Measurements from ENCODE around the gene PARP8.
"Not testable (repeated sequence)": the region's sequence is repeated elsewhere in the genome, so short reads cannot be mapped to it uniquely, and the experiment has no call there.

Gene PARP8

DNA sequence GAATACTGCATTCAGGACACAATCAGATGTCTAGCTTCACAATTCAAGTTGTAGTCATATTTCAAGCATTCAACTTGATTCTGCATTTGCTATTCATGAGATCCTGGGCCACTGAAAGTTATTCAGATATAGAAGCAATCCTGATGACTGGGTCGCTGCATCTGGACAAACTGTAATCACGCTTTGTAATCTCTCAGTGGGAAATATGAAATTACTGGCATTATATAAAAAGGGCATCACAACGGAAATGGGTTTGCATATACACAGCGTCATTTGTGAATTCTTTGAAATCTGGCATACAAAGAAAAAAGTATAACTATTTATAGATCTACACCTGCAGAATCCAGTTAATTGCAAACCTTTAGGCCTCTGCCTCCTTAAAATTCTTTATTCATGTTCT, 102.2 kb downstream of the PARP8 start:
- Histone ChIP-seq H3K18ac (ENCODE audit: low read depth in 1 of 2, low read length in 2 of 2) (no peak overlapping the region), H3K27me3 (ENCODE audit: control insufficient read depth in 1 of 2, insufficient read depth in 1 of 2, low read length in 2 of 2) (no peaks in the 10 kb centered on the region), H2BK12ac (ENCODE audit: low read length in 2 of 2) (no peak overlapping the region), H2BK120ac (ENCODE audit: low read depth, low read length) (no peak overlapping the region), H3K23ac (ENCODE audit: low read length in 2 of 2) (no peak overlapping the region), H3K9ac (ENCODE audit: low read length) (no peak overlapping the region), H3K14ac (ENCODE audit: low read length in 2 of 2) (no peak overlapping the region), H4K91ac (ENCODE audit: low read length) (no peak overlapping the region), H3K4me3 (ENCODE audit: insufficient read depth in 1 of 2, low read depth in 1 of 2, low read length in 2 of 2) (no peak overlapping the region), H4K8ac (ENCODE audit: low read length) (no peak overlapping the region), H3K4ac (ENCODE audit: low read depth in 1 of 2, low read length in 2 of 2) (no peak overlapping the region), H3K4me2 (ENCODE audit: low read length, poor library complexity, severe bottlenecking) (no peak overlapping the region), H3K36me3 (ENCODE audit: control insufficient read depth in 1 of 2, insufficient read depth in 2 of 2, low read depth in 1 of 2, low read length in 2 of 2) (peaks cover 0 to 1% of the 10 kb centered on the region in 2 experiments), H2AFZ (ENCODE audit: low read depth, low read length) (no peak overlapping the region), H2BK15ac (ENCODE audit: low read depth, poor library complexity, severe bottlenecking) (no peak overlapping the region), H3K27ac (ENCODE audit: low read length, poor library complexity, severe bottlenecking) (no peak overlapping the region), H3K4me1 (ENCODE audit: control insufficient read depth, insufficient read depth, low read depth, low read length) (no peaks in the 10 kb centered on the region), H2BK5ac (ENCODE audit: low read depth, low read length, poor library complexity, severe bottlenecking) (no peak overlapping the region), H3K79me1 (replicated peaks; ENCODE audit: low read length, poor library complexity, severe bottlenecking) (peaks cover 3% of the 10 kb centered on the region), H2AK5ac (ENCODE audit: low read length, severe bottlenecking) (no peak overlapping the region), H3K9me3 (ENCODE audit: control insufficient read depth, low read length) (peaks cover 7% of the 10 kb centered on the region)
- 100% methylated on average over 2 of the region's 4 CpGs for WGBS
- DNase-seq: no peak

DNA sequence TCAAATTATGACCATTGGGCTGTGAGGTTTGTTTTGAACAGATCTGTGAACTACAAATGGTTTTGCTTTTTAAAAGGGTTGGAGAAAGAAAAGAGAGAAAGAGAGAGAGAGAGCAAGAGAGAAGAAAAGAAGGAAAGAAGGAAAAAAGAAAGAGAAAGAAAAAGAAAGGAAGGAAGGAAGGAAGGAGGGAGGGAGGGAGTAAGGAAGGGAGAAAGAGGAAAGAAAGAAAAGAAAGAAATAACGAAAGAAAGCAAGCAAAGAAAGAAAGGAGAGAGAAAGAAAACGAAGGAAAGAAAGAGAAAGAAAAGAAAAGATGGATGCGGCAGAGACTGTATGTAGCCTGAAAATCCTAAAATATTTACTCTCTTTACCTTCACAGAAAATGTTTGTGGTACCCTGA, 104.0 kb downstream of the PARP8 start:
- H3K14ac ChIP-seq (ENCODE audit: low read length in 2 of 2): no peak overlapping the region
- H3K4ac ChIP-seq (ENCODE audit: low read depth in 1 of 2, low read length in 2 of 2): no peak overlapping the region
- peaks cover 7% of the 10 kb centered on the region for H3K9me3 ChIP-seq (ENCODE audit: control insufficient read depth, low read length)
- H3K23ac ChIP-seq (ENCODE audit: low read length in 2 of 2): no peak overlapping the region
- no peak overlapping the region for H4K8ac ChIP-seq (ENCODE audit: low read length)
- H3K4me1 ChIP-seq (ENCODE audit: control insufficient read depth, insufficient read depth, low read depth, low read length): no peaks in the 10 kb centered on the region
- no peak overlapping the region for H3K27ac ChIP-seq (ENCODE audit: low read length, poor library complexity, severe bottlenecking)
- H3K27me3 ChIP-seq (ENCODE audit: control insufficient read depth in 1 of 2, insufficient read depth in 1 of 2, low read length in 2 of 2): no peaks in the 10 kb centered on the region
- H2BK15ac ChIP-seq (ENCODE audit: low read depth, poor library complexity, severe bottlenecking): no peak overlapping the region
- H3K36me3 ChIP-seq (ENCODE audit: control insufficient read depth in 1 of 2, insufficient read depth in 2 of 2, low read depth in 1 of 2, low read length in 2 of 2): peaks cover 0 to 13% of the 10 kb centered on the region in 2 experiments
- H3K9ac ChIP-seq (ENCODE audit: low read length): no peak overlapping the region
- H3K4me3 ChIP-seq (ENCODE audit: insufficient read depth in 1 of 2, low read depth in 1 of 2, low read length in 2 of 2): no peak overlapping the region
- H2BK120ac ChIP-seq (ENCODE audit: low read depth, low read length): no peak overlapping the region
- H3K79me1 ChIP-seq (replicated peaks; ENCODE audit: low read length, poor library complexity, severe bottlenecking): no peaks in the 10 kb centered on the region
- 93% methylated on average over 1 of the region's 3 CpGs for WGBS
- no peak overlapping the region for H2AK5ac ChIP-seq (ENCODE audit: low read length, severe bottlenecking)
- DNase-seq: no peak
- H3K4me2 ChIP-seq (ENCODE audit: low read length, poor library complexity, severe bottlenecking): no peak overlapping the region
- no peak overlapping the region for H3K18ac ChIP-seq (ENCODE audit: low read depth in 1 of 2, low read length in 2 of 2)
- no peak overlapping the region for H4K91ac ChIP-seq (ENCODE audit: low read length)
- no peak overlapping the region for H2BK12ac ChIP-seq (ENCODE audit: low read length in 2 of 2)
- no peak overlapping the region for H2AFZ ChIP-seq (ENCODE audit: low read depth, low read length)
- H2BK5ac ChIP-seq (ENCODE audit: low read depth, low read length, poor library complexity, severe bottlenecking): no peak overlapping the region

- H2BK15ac ChIP-seq (ENCODE audit: low read depth, poor library complexity, severe bottlenecking); H3K4me3 ChIP-seq (ENCODE audit: insufficient read depth in 1 of 2, low read depth in 1 of 2, low read length in 2 of 2); H3K27ac ChIP-seq (ENCODE audit: low read length, poor library complexity, severe bottlenecking); H3K27me3 ChIP-seq (ENCODE audit: control insufficient read depth in 1 of 2, insufficient read depth in 1 of 2, low read length in 2 of 2); H3K4me2 ChIP-seq (ENCODE audit: low read length, poor library complexity, severe bottlenecking); H3K23ac ChIP-seq (ENCODE audit: low read length in 2 of 2); H3K4me1 ChIP-seq (ENCODE audit: control insufficient read depth, insufficient read depth, low read depth, low read length); H3K14ac ChIP-seq (ENCODE audit: low read length in 2 of 2); H3K9me3 ChIP-seq (ENCODE audit: control insufficient read depth, low read length); H3K9ac ChIP-seq (ENCODE audit: low read length); DNase-seq; H2BK12ac ChIP-seq (ENCODE audit: low read length in 2 of 2); H4K8ac ChIP-seq (ENCODE audit: low read length); H2BK5ac ChIP-seq (ENCODE audit: low read depth, low read length, poor library complexity, severe bottlenecking); H3K18ac ChIP-seq (ENCODE audit: low read depth in 1 of 2, low read length in 2 of 2); H2AK5ac ChIP-seq (ENCODE audit: low read length, severe bottlenecking); H3K79me1 ChIP-seq (replicated peaks; ENCODE audit: low read length, poor library complexity, severe bottlenecking); H4K91ac ChIP-seq (ENCODE audit: low read length); H2AFZ ChIP-seq (ENCODE audit: low read depth, low read length); H3K4ac ChIP-seq (ENCODE audit: low read depth in 1 of 2, low read length in 2 of 2); H2BK120ac ChIP-seq (ENCODE audit: low read depth, low read length): not testable (repeated sequence)
- H3K36me3 ChIP-seq (ENCODE audit: control insufficient read depth in 1 of 2, insufficient read depth in 2 of 2, low read depth in 1 of 2, low read length in 2 of 2): peaks cover 4 to 13% of the 10 kb centered on the region in 2 experiments
- WGBS: 97% methylated on average over 50 of the region's 51 CpGs
Observed at GRCh38 chr5:50774446-50775175, 108.2 kb downstream of the PARP8 start.

- no peaks in the 10 kb centered on the region for H3K27me3 ChIP-seq (ENCODE audit: control insufficient read depth in 1 of 2, insufficient read depth in 1 of 2, low read length in 2 of 2)
- DNase-seq: peak; percentile 30
Observed at GRCh38 chr5:50786073-50786472, 119.6 kb downstream of the PARP8 start.

More at GRCh38 chr5:50786073-50786472, 119.6 kb downstream of the PARP8 start:
- Histone ChIP-seq H2AK5ac (ENCODE audit: low read length, severe bottlenecking) (no peak overlapping the region), H3K18ac (ENCODE audit: low read depth in 1 of 2, low read length in 2 of 2) (no peak overlapping the region), H2BK15ac (ENCODE audit: low read depth, poor library complexity, severe bottlenecking) (no peak overlapping the region), H4K91ac (ENCODE audit: low read length) (no peak overlapping the region), H3K79me1 (replicated peaks; ENCODE audit: low read length, poor library complexity, severe bottlenecking) (peaks cover 2% of the 10 kb centered on the region), H3K14ac (ENCODE audit: low read length in 2 of 2) (no peak overlapping the region), H2AFZ (ENCODE audit: low read depth, low read length) (no peak overlapping the region), H2BK120ac (ENCODE audit: low read depth, low read length) (no peak overlapping the region), H3K9ac (ENCODE audit: low read length) (no peak overlapping the region), H3K4ac (ENCODE audit: low read depth in 1 of 2, low read length in 2 of 2) (no peak overlapping the region), H3K36me3 (ENCODE audit: control insufficient read depth in 1 of 2, insufficient read depth in 2 of 2, low read depth in 1 of 2, low read length in 2 of 2) (peaks cover 4 to 15% of the 10 kb centered on the region in 2 experiments), H2BK5ac (ENCODE audit: low read depth, low read length, poor library complexity, severe bottlenecking) (no peak overlapping the region), H3K4me2 (ENCODE audit: low read length, poor library complexity, severe bottlenecking) (no peak overlapping the region), H3K9me3 (ENCODE audit: control insufficient read depth, low read length) (no peaks in the 10 kb centered on the region), H3K27ac (ENCODE audit: low read length, poor library complexity, severe bottlenecking) (no peak overlapping the region), H2BK12ac (ENCODE audit: low read length in 2 of 2) (no peak overlapping the region), H4K8ac (ENCODE audit: low read length) (no peak overlapping the region), H3K4me1 (ENCODE audit: control insufficient read depth, insufficient read depth, low read depth, low read length) (no peaks in the 10 kb centered on the region), H3K4me3 (ENCODE audit: insufficient read depth in 1 of 2, low read depth in 1 of 2, low read length in 2 of 2) (no peak overlapping the region), H3K23ac (ENCODE audit: low read length in 2 of 2) (no peak overlapping the region)

Measured in mesenchymal stem cell (in vitro differentiated cells and primary cell).